HL-60 (cell line): ENCODE measurements around the gene PLA2G6.
"Not testable (repeated sequence)": the region's sequence is repeated elsewhere in the genome, so short reads cannot be mapped to it uniquely, and the experiment has no call there.

Experiments
- DNase-seq, 2 experiments: peaks; one replicate each; pipeline ENCODE4 v3.0.0-alpha.2; 2010 to 2020; ENCODE audit warnings: low read depth in 1 of 2, low spot score in 1 of 2
- H3K27ac ChIP-seq: fragments of 250-450 bp; sonication (Bioruptor Pico); replicated peaks from 2 replicates; pipeline ENCODE4 v1.5.1; 2020; ENCODE audit warnings: mild to moderate bottlenecking, moderate library complexity
- H3K27me3 ChIP-seq: fragments of 250-450 bp; sonication (Bioruptor Pico); 2 replicates; pipeline ENCODE4 v1.5.1; 2021; ENCODE audit warnings: mild to moderate bottlenecking, moderate library complexity; ENCODE audit not compliant: insufficient read depth, poor library complexity, severe bottlenecking
- H3K4me3 ChIP-seq: replicated peaks from 2 replicates; pipeline ENCODE4 v1.5.1; 2011; ENCODE audit warnings: mild to moderate bottlenecking, control low read depth, low read length; ENCODE audit not compliant: insufficient read depth
- CTCF ChIP-seq: IDR thresholded peaks from one replicate; pipeline ENCODE4 v1.5.1; 2011; ENCODE audit warnings: low read length, control low read depth, inconsistent platforms; ENCODE audit not compliant: insufficient read depth
- GABPA ChIP-seq: IDR thresholded peaks from 2 replicates; pipeline ENCODE4 v1.6.1; 2012; ENCODE audit warnings: low read depth
- POLR2AphosphoS5 ChIP-seq: IDR thresholded peaks from 2 replicates; pipeline ENCODE4 v1.6.1; 2012; ENCODE audit warnings: low read depth
- REST ChIP-seq: IDR thresholded peaks from 2 replicates; pipeline ENCODE4 v1.6.1; 2012; ENCODE audit warnings: low read depth; ENCODE audit not compliant: insufficient replicate concordance
- SPI1 ChIP-seq: IDR thresholded peaks from 2 replicates; pipeline ENCODE4 v1.6.1; 2012; ENCODE audit warnings: low read depth, mild to moderate bottlenecking, borderline replicate concordance

The PLA2G6 gene

GRCh38 chr22:38124236-38124974 is 57.2 kb downstream of the PLA2G6 start:
- no peak for DNase-seq

GRCh38 chr22:38122616-38123015 is 59.0 kb downstream of the PLA2G6 start:
- no peak for DNase-seq
- Histone ChIP-seq H3K4me3 (no peak overlapping the region), H3K27ac (no peak overlapping the region), H3K27me3 (no peaks in the 10 kb centered on the region)
- no peak for TF ChIP-seq SPI1
- TF ChIP-seq GABPA = no peak
- no peak for TF ChIP-seq REST
- TF ChIP-seq CTCF = no peak
- TF ChIP-seq POLR2AphosphoS5 = no peak

More at GRCh38 chr22:38124236-38124974, 57.2 kb downstream of the PLA2G6 start:
- TF ChIP-seq GABPA (no peak), CTCF (no peak), REST (no peak), POLR2AphosphoS5 (no peak), SPI1 (no peak)
- Histone ChIP-seq H3K4me3 (no peak overlapping the region), H3K27ac (no peak overlapping the region), H3K27me3 (no peaks in the 10 kb centered on the region)

- TF ChIP-seq POLR2AphosphoS5 = no peak
- no peak for TF ChIP-seq CTCF
- TF ChIP-seq GABPA = no peak
- TF ChIP-seq REST = no peak
- TF ChIP-seq SPI1 = no peak
- no peak for DNase-seq
Measured at GRCh38 chr22:38120359-38121110, 61.1 kb downstream of the PLA2G6 start.

GRCh38 chr22:38118747-38119146 is 62.9 kb downstream of the PLA2G6 start:
- not testable (repeated sequence) for H3K27ac ChIP-seq, DNase-seq, H3K27me3 ChIP-seq, H3K4me3 ChIP-seq

More at GRCh38 chr22:38120359-38121110, 61.1 kb downstream of the PLA2G6 start:
- Histone ChIP-seq H3K4me3 (no peak overlapping the region), H3K27me3 (no peaks in the 10 kb centered on the region), H3K27ac (no peak overlapping the region)
